Pancreas (tissue), 10 donors: ENCODE results near the gene GSG1L. TPM values are rescaled to one million over a fixed set of nuclear protein-coding genes. Genes with fewer than 3 reads are reported as not detected.

Source experiments
- ATAC-seq, 4 donors: fragments of 200-7000 bp; cut with Tn5 transposase; one replicate each; pipeline versions ENCODE4 v1.8.0 to v1.9.1; 2020; ENCODE audit warnings: mild to moderate bottlenecking in 4 of 4, moderate library complexity in 4 of 4
- DNase-seq, 6 donors: peaks; one replicate each; pipeline ENCODE4 v3.0.0-alpha.2; 2020
- FAIRE-seq: peaks from 2 replicates; lab custom pipeline; 2012; peaks lifted over from hg19 to GRCh38; lab: Jason Lieb, UNC
- H3K27ac ChIP-seq, 4 donors: fragments of 200-600 bp; sonication (generic); 1 replicate in 3 of 4; 2 replicates in 1 of 4; pipeline versions ENCODE4 v1.5.0 to v1.8.0; 2020
- H3K27me3 ChIP-seq, 4 donors: fragments of 200-600 bp; one replicate each; pipeline ENCODE4 v1.8.0; 2021
- H3K36me3 ChIP-seq, 3 donors: fragments of 200-600 bp; sonication (generic) in 1 of 3; one replicate each; pipeline versions ENCODE4 v1.5.0 to v1.8.0; 2020 to 2021
- H3K4me1 ChIP-seq, 3 donors: fragments of 200-600 bp; one replicate each; pipeline ENCODE4 v1.8.0; 2021
- H3K4me3 ChIP-seq, 4 donors: fragments of 200-600 bp; sonication (generic) in 2 of 4; one replicate each; pipeline versions ENCODE4 v1.5.0 to v1.8.0; 2020 to 2021
- H3K9me3 ChIP-seq, 4 donors: fragments of 200-600 bp; one replicate each; pipeline ENCODE4 v1.8.0; 2021
- WGBS, 2 donors: extraction: QIAGEN DNeasy Blood & Tissue Kit; methylation state at CpG; one replicate each; pipeline ENCODE4 v1.1.7; 2013; 5-methylcytosine and 5-hydroxymethylcytosine counted together
- intact Hi-C, 3 donors: fragments of 100-400 bp; cut with DNase I; formaldehyde crosslinking; loops; one replicate each; pipeline versions ENCODE4 v1.11.1 to v1.14.2; 2022
- polyA plus RNA-seq, 2 donors: library from polyadenylated mRNA; stranded (reverse); fragments of 200-250 nt; gene quantifications; one replicate each; pipeline ENCODE4 v1.2.3, GENCODE V29; 2013
- total RNA-seq, 6 donors: library from RNA; stranded (reverse); fragmentation: NEBNext Ultra II Directional in 4 of 6; extraction: Animal tissue kit (Norgen Biotek cat#: 25700) in 4 of 6; gene quantifications; one replicate each; pipeline versions ENCODE4 v1.2.1 to v1.2.4, GENCODE V29; 2021 to 2023
- TF ChIP-seq, protein P1 (sequence below), 4 donors: fragments of 200-600 bp; sonication (generic) in 3 of 4; IDR thresholded peaks; one replicate each; pipeline versions ENCODE4 v1.5.0 to v1.8.0; 2021; ENCODE audit warnings: antibody characterized with exemption in 4 of 4
- donor health status: healthy with polysubstance abuse.
- donor health status: DM: no; HTN: no; CAD: no; lungs with moderate emphysema.
- donor health status: DM: no; HTN: no; CAD: no.
- donor health status: control.
- donor health status: control.
- donor health status: Bipolar disorder and iron deficiency.
- donor health status: DM: yes; HTN: yes; CAD: no.
- donor health status: DM: no; HTN: no; CAD: no.
- donor health status: DM: no; HTN: no; CAD: no.
- donor health status: DM: yes; HTN: yes; CAD: no.

GSG1L gene
- total and polyA plus RNA-seq, 8 donors, result 0.02 to 0.12 TPM; not detected in 6

DNA sequence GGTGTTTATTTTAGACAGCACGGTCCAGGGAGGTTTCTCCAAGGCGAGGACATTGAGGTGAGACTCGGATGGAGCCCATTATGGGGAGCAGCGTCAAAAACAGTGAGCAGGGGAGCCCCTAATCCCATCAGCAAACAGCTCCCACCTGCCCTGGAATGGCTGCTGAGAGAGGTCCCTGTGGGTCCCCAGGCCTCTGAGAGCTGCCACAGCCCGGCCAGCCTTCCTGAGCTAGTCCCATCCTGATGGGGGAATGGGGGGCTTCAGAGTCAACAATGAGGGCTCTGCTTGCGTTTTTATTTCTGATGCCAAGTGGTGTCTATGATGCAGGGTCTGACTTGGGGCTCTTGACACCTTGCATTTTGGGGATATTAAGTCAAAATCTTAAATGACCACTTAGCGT, 128.4 kb downstream of the GSG1L start:
- no peaks in the 10 kb centered on the region for H3K4me1 ChIP-seq
- TF ChIP-seq, protein P1, sequence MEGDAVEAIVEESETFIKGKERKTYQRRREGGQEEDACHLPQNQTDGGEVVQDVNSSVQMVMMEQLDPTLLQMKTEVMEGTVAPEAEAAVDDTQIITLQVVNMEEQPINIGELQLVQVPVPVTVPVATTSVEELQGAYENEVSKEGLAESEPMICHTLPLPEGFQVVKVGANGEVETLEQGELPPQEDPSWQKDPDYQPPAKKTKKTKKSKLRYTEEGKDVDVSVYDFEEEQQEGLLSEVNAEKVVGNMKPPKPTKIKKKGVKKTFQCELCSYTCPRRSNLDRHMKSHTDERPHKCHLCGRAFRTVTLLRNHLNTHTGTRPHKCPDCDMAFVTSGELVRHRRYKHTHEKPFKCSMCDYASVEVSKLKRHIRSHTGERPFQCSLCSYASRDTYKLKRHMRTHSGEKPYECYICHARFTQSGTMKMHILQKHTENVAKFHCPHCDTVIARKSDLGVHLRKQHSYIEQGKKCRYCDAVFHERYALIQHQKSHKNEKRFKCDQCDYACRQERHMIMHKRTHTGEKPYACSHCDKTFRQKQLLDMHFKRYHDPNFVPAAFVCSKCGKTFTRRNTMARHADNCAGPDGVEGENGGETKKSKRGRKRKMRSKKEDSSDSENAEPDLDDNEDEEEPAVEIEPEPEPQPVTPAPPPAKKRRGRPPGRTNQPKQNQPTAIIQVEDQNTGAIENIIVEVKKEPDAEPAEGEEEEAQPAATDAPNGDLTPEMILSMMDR (IDR thresholded peaks at IDR 0.05), result no peak
- no peak overlapping the region for H3K27ac ChIP-seq
- FAIRE-seq (no peak), DNase-seq (no peak), ATAC-seq (no peak)
- no peak overlapping the region for H3K4me3 ChIP-seq
- no peaks in the 10 kb centered on the region for H3K36me3 ChIP-seq
- H3K9me3 ChIP-seq, result no peaks in the 10 kb centered on the region
- intact Hi-C loops, result no loop called here
- no peaks in the 10 kb centered on the region for H3K27me3 ChIP-seq
- 53 to 54% methylated on average over 7 of the region's 7 CpGs for WGBS, 2 donors

GRCh38 chr16:27932542-27933135, 130.9 kb downstream of the GSG1L start:
- TF ChIP-seq, protein P1 (IDR thresholded peaks at IDR 0.05), result no peak
- no peak for FAIRE-seq
- 57 to 62% methylated on average over 3 of the region's 3 CpGs for WGBS, 2 donors
- Histone ChIP-seq H3K4me3 (no peak overlapping the region), H3K27me3 (no peaks in the 10 kb centered on the region), H3K27ac (no peak overlapping the region), H3K36me3 (no peaks in the 10 kb centered on the region), H3K4me1 (no peaks in the 10 kb centered on the region), H3K9me3 (no peaks in the 10 kb centered on the region)
- no peak for ATAC-seq
- intact Hi-C loops, result no loop called here
- DNase-seq, result no peak

- FAIRE-seq (no peak), ATAC-seq (no peak), DNase-seq (no peak)
- WGBS, 2 donors, result 45 to 59% methylated on average over 3 of the region's 3 CpGs
- Histone ChIP-seq H3K4me3 (no peak overlapping the region), H3K9me3 (no peaks in the 10 kb centered on the region), H3K27ac (no peak overlapping the region), H3K36me3 (no peaks in the 10 kb centered on the region), H3K4me1 (no peaks in the 10 kb centered on the region), H3K27me3 (no peaks in the 10 kb centered on the region)
- intact Hi-C loops, result no loop called here
- TF ChIP-seq, protein P1 (IDR thresholded peaks at IDR 0.05), result no peak
Measured at GRCh38 chr16:27929818-27930217, 133.7 kb downstream of the GSG1L start.

- Histone ChIP-seq H3K36me3 (no peaks in the 10 kb centered on the region), H3K9me3 (no peaks in the 10 kb centered on the region), H3K27me3 (peaks cover 0 to 2% (median 0%) of the 10 kb centered on the region in 4 donors), H3K27ac (no peak overlapping the region), H3K4me3 (no peak overlapping the region), H3K4me1 (no peaks in the 10 kb centered on the region)
- no peak for FAIRE-seq
- intact Hi-C loops, result no loop called here
- TF ChIP-seq, protein P1 (IDR thresholded peaks at IDR 0.05), result no peak
- ATAC-seq, result no peak
- WGBS, 2 donors, result 28 to 30% methylated on average over 6 of the region's 6 CpGs
- no peak for DNase-seq
Measured at GRCh38 chr16:27928542-27928941, 135.0 kb downstream of the GSG1L start.

DNA sequence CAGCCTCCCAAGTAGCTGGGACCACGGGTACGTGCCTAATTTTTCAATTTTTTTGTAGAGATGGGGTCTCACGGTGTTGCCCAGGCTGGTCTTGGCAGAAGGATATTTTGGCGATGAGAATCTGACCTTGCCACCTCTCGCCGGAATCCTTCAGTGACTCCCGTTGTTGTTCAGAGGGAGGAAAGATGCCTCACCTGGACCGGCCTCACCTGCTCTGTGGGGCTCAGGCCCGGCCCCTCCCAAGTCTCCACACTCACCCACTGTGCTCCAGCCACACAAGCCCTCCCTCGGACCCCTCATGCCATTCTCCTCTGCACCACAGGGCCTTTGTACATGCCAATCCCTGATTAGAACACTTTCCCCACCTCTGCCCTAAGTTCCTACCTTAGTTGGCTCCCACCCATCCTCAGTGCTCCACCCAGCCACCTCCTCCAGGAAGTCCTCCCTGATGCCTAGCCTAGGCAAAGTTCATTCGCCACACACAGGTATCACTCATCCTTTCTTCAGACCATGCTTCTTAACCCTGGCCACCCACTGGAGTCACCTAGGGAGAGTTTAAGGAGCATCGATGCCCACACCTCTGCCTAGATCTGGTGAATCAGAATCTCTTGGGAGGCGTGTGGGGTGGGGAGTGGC, 136.1 kb downstream of the GSG1L start:
- H3K4me3 ChIP-seq, result no peak overlapping the region
- ATAC-seq, result no peak
- TF ChIP-seq, protein P1 (IDR thresholded peaks at IDR 0.05), result no peak
- no peaks in the 10 kb centered on the region for H3K9me3 ChIP-seq
- no peak overlapping the region for H3K27ac ChIP-seq
- H3K27me3 ChIP-seq, result peaks cover 0 to 6% (median 0%) of the 10 kb centered on the region in 4 donors
- no peaks in the 10 kb centered on the region for H3K36me3 ChIP-seq
- WGBS, 2 donors, result 60% methylated on average over 13 of the region's 13 CpGs
- no peaks in the 10 kb centered on the region for H3K4me1 ChIP-seq
- intact Hi-C loops, result no loop called here
- FAIRE-seq, result no peak
- DNase-seq, result no peak
